HCT116 (cell line): ENCODE results near the gene MAN2B1. TPM values are rescaled to one million over a fixed set of nuclear protein-coding genes. Genes with fewer than 3 reads are reported as not detected.

ENCODE experiments used
- ATAC-seq: fragments of 200-7000 bp; cut with Tn5 transposase; 2 replicates; pipeline ENCODE4 v1.9.1; 2020; ENCODE audit warnings: mild to moderate bottlenecking, moderate library complexity
- BruUV-seq: library from RNA; stranded (reverse); fragments of 400-500 nt; replicated peaks from 2 replicates; lab custom pipeline; 2021; lab: Mats Ljungman, UMichigan
- CTCF ChIA-PET: fragments of 300-600 bp; sonication (Branson Sonifier 250); formaldehyde crosslinking; loops from one replicate; lab custom pipeline; 2021; ENCODE audit warnings: antibody characterized with exemption; lab: Charles Lee
- POLR2A ChIA-PET: fragments of 300-600, 350-600 bp; sonication (Branson Sonifier 250); formaldehyde crosslinking; loops from one replicate; lab custom pipeline; 2021; ENCODE audit warnings: antibody characterized with exemption; lab: Charles Lee
- RAD21 ChIA-PET, 2 experiments: fragments of 300-600 bp; sonication (Branson Sonifier 250); formaldehyde crosslinking; loops; one replicate each; lab custom pipeline; 2023; ENCODE audit warnings: low total read pairs in 2 of 2; ENCODE audit not compliant: uncharacterized antibody in 2 of 2, unreplicated experiment in 2 of 2, low non-redundant PET in 1 of 2; lab: Charles Lee
- DNase-seq: peaks from one replicate; pipeline ENCODE4 v3.0.0-alpha.2; 2010; ENCODE audit warnings: low read depth, low spot score
- H2AFZ ChIP-seq: fragments of 200-600 bp; shearing (Covaris generic), sonication (generic); 2 replicates; pipeline ENCODE4 v1.6.1; 2017; ENCODE audit warnings: low read depth, mixed run types, mixed read lengths, antibody characterized with exemption, low read length; ENCODE audit not compliant: poor library complexity, severe bottlenecking
- H3K27ac ChIP-seq: 2 replicates; pipeline ENCODE4 v1.5.1; 2012; ENCODE audit warnings: low read depth, low read length
- H3K27me3 ChIP-seq: fragments of 200-600 bp; sonication (generic); 2 replicates; pipeline ENCODE4 v1.6.1; 2016; ENCODE audit warnings: mixed run types, low read length, mixed read lengths; ENCODE audit not compliant: insufficient read depth
- H3K36me3 ChIP-seq, 2 experiments: fragments of 200-500 bp in 1 of 2; fragments of 200-600 bp in 1 of 2; sonication (Bioruptor generic) in 1 of 2; sonication (generic) in 1 of 2; 2 replicates each; pipeline versions ENCODE4 v1.5.1 to v1.6.1; 2014 to 2016; ENCODE audit warnings: low read length in 2 of 2, inconsistent platforms in 1 of 2, mixed read lengths in 1 of 2, mixed run types in 1 of 2; ENCODE audit not compliant: insufficient read depth in 2 of 2, control insufficient read depth in 1 of 2
- H3K4me1 ChIP-seq, 2 experiments: fragments of 200-600 bp in 1 of 2; sonication (generic) in 1 of 2; 2 replicates each; pipeline versions ENCODE4 v1.5.1 to v1.6.1; 2012 to 2017; ENCODE audit warnings: low read length in 2 of 2, inconsistent platforms in 1 of 2, mild to moderate bottlenecking in 1 of 2, mixed read lengths in 1 of 2, mixed run types in 1 of 2, moderate library complexity in 1 of 2; ENCODE audit not compliant: insufficient read depth in 2 of 2, control insufficient read depth in 1 of 2
- H3K4me2 ChIP-seq: fragments of 200-600 bp; sonication (generic); 2 replicates; pipeline ENCODE4 v1.6.1; 2017; ENCODE audit warnings: mixed run types, low read length, mixed read lengths
- H3K4me3 ChIP-seq, 2 experiments: fragments of 200-600 bp in 1 of 2; sonication (generic) in 1 of 2; replicated peaks in 1 of 2; 2 replicates each; pipeline ENCODE4 v1.5.1; 2011 to 2016; ENCODE audit warnings: low read length in 2 of 2, control low read depth in 1 of 2, low read depth in 1 of 2, mild to moderate bottlenecking in 1 of 2, mixed read lengths in 1 of 2, mixed run types in 1 of 2
- H3K79me2 ChIP-seq: fragments of 200-600 bp; sonication (generic); 2 replicates; pipeline ENCODE4 v1.6.1; 2017; ENCODE audit warnings: mild to moderate bottlenecking, mixed run types, low read length, moderate library complexity, mixed read lengths; ENCODE audit not compliant: insufficient read depth
- H3K9ac ChIP-seq: fragments of 200-600 bp; sonication (generic); 2 replicates; pipeline ENCODE4 v1.6.1; 2016; ENCODE audit warnings: low read length, mixed read lengths
- H3K9me2 ChIP-seq: fragments of 200-600 bp; sonication (generic), shearing (Covaris generic); 2 replicates; pipeline ENCODE4 v1.6.1; 2017; ENCODE audit warnings: mixed run types, mild to moderate bottlenecking, moderate library complexity; ENCODE audit not compliant: insufficient read depth
- H3K9me3 ChIP-seq, 2 experiments: fragments of 200-500 bp in 1 of 2; fragments of 200-600 bp in 1 of 2; sonication (Bioruptor generic) in 1 of 2; sonication (generic) in 1 of 2; 2 replicates each; pipeline ENCODE4 v1.6.1; 2014 to 2017; ENCODE audit warnings: low read length in 2 of 2, mixed read lengths in 2 of 2, inconsistent platforms in 1 of 2, low read depth in 1 of 2, mild to moderate bottlenecking in 1 of 2, mixed run types in 1 of 2, moderate library complexity in 1 of 2; ENCODE audit not compliant: control insufficient read depth in 1 of 2, insufficient read depth in 1 of 2
- H4K20me1 ChIP-seq: fragments of 200-600 bp; sonication (generic), shearing (Covaris generic); 2 replicates; pipeline ENCODE4 v1.6.1; 2017; ENCODE audit warnings: mixed run types, mild to moderate bottlenecking, moderate library complexity; ENCODE audit not compliant: insufficient read depth
- CBX3 ChIP-seq: IDR thresholded peaks from 2 replicates; pipeline ENCODE4 v1.6.1; 2012; ENCODE audit warnings: low read depth
- CEBPB ChIP-seq: IDR thresholded peaks from 2 replicates; pipeline ENCODE4 v1.6.1; 2012; ENCODE audit warnings: low read depth
- EGR1 ChIP-seq: IDR thresholded peaks from 2 replicates; pipeline ENCODE4 v1.6.1; 2012; ENCODE audit warnings: low read depth
- ELF1 ChIP-seq: IDR thresholded peaks from 2 replicates; pipeline ENCODE4 v1.6.1; 2012; ENCODE audit warnings: low read depth, borderline replicate concordance
- EZH2 ChIP-seq: fragments of 200-600 bp; sonication (generic); IDR thresholded peaks from 2 replicates; pipeline ENCODE4 v1.6.1; 2017; ENCODE audit warnings: antibody characterized with exemption, mixed run types
- EZH2phosphoT487 ChIP-seq: fragments of 200-600 bp; IDR thresholded peaks from 2 replicates; pipeline ENCODE4 v1.6.1; 2018; ENCODE audit warnings: antibody characterized with exemption, borderline replicate concordance
- FOSL1 ChIP-seq: IDR thresholded peaks from 2 replicates; pipeline ENCODE4 v1.6.1; 2012; ENCODE audit warnings: low read depth
- JUND ChIP-seq: IDR thresholded peaks from 2 replicates; pipeline ENCODE4 v1.6.1; 2012
- MAX ChIP-seq: IDR thresholded peaks from 2 replicates; pipeline ENCODE4 v1.6.1; 2012
- POLR2A ChIP-seq: IDR thresholded peaks from 2 replicates; pipeline ENCODE4 v1.7.0; 2011; ENCODE audit warnings: borderline replicate concordance; ENCODE audit not compliant: insufficient read depth, insufficient read length; ENCODE audit errors: extremely low read depth
- POLR2AphosphoS5 ChIP-seq: IDR thresholded peaks from 2 replicates; pipeline ENCODE4 v1.6.1; 2011; ENCODE audit warnings: mild to moderate bottlenecking, low read depth, low read length, moderate library complexity
- RAD21 ChIP-seq: IDR thresholded peaks from 2 replicates; pipeline ENCODE4 v1.6.1; 2012; ENCODE audit warnings: low read depth, mild to moderate bottlenecking
- REST ChIP-seq: IDR thresholded peaks from 2 replicates; pipeline ENCODE4 v1.6.1; 2012; ENCODE audit warnings: low read depth
- SIN3A ChIP-seq: IDR thresholded peaks from 2 replicates; pipeline ENCODE4 v1.6.1; 2012; ENCODE audit warnings: low read depth
- SP1 ChIP-seq: IDR thresholded peaks from 2 replicates; pipeline ENCODE4 v1.6.1; 2012; ENCODE audit warnings: low read depth
- SRF ChIP-seq: IDR thresholded peaks from 2 replicates; pipeline ENCODE4 v1.6.1; 2012; ENCODE audit warnings: low read depth
- TCF7L2 ChIP-seq: IDR thresholded peaks from 2 replicates; pipeline ENCODE4 v1.7.0; 2011; ENCODE audit warnings: borderline replicate concordance, inconsistent platforms; ENCODE audit not compliant: insufficient read depth, insufficient read length; ENCODE audit errors: extremely low read depth
- YY1 ChIP-seq: IDR thresholded peaks from 2 replicates; pipeline ENCODE4 v1.6.1; 2011; ENCODE audit warnings: low read length, low read depth, moderate library complexity, mild to moderate bottlenecking; ENCODE audit not compliant: insufficient replicate concordance; ENCODE audit errors: extremely low read depth
- ZFX ChIP-seq: fragments of 450-650 bp; IDR thresholded peaks from 2 replicates; pipeline ENCODE4 v1.6.1; 2017
- ZNF274 ChIP-seq: fragments of 200-500 bp; sonication (Bioruptor generic); IDR thresholded peaks from 2 replicates; pipeline ENCODE4 v1.6.1; 2014; ENCODE audit warnings: mild to moderate bottlenecking, low read depth, low read length, inconsistent platforms
- intact Hi-C: fragments of 100-400 bp; cut with micrococcal nuclease; formaldehyde crosslinking; loops from 2 replicates; pipeline ENCODE4 v1.10.0; 2022
- total RNA-seq: library from RNA; stranded (reverse); gene quantifications from one replicate; pipeline ENCODE4 v1.2.1, GENCODE V29; 2021; ENCODE audit not compliant: unreplicated experiment
- TF ChIP-seq, protein P1 (sequence below), 3 experiments: fragments of 200-600 bp in 1 of 3; sonication (generic) in 1 of 3; IDR thresholded peaks in 2 of 3; conservative IDR thresholded peaks in 1 of 3; 2 replicates each; pipeline ENCODE4 v1.5.1; 2012 to 2017; ENCODE audit warnings: low read depth in 2 of 3, low read length in 2 of 3, antibody characterized with exemption in 1 of 3, borderline replicate concordance in 1 of 3, control low read depth in 1 of 3, mild to moderate bottlenecking in 1 of 3, mixed read lengths in 1 of 3, mixed run types in 1 of 3, moderate library complexity in 1 of 3; ENCODE audit not compliant: insufficient read depth in 1 of 3

MAN2B1 gene
- total RNA-seq, 1 experiment from 2014 or later = 48.3 TPM

- BruUV-seq = TSS peak; percentile 66
- TF ChIP-seq RAD21 (no peak), ZNF274 (no peak), TCF7L2 (no peak), EZH2phosphoT487 (no peak), POLR2AphosphoS5 (peak; percentile 51), YY1 (peak; percentile 99), SRF (0 out of 2 replicates have a peak, but pooled peaks have one; percentile 53), REST (no peak), EZH2 (no peak), CBX3 (no peak), CEBPB (peak; percentile 76), EGR1 (peak; percentile 85), SIN3A (peak; percentile 71; the same call in 1 of the 2 replicates), JUND (no peak), FOSL1 (no peak), ZFX (peak; percentile 67; the same call in 1 of the 2 replicates), SP1 (peak; percentile 80), ELF1 (no peak; the same call in 1 of the 2 replicates), MAX (peak; percentile 61), POLR2A (peak; percentile 82)
- TF ChIP-seq, protein P1, sequence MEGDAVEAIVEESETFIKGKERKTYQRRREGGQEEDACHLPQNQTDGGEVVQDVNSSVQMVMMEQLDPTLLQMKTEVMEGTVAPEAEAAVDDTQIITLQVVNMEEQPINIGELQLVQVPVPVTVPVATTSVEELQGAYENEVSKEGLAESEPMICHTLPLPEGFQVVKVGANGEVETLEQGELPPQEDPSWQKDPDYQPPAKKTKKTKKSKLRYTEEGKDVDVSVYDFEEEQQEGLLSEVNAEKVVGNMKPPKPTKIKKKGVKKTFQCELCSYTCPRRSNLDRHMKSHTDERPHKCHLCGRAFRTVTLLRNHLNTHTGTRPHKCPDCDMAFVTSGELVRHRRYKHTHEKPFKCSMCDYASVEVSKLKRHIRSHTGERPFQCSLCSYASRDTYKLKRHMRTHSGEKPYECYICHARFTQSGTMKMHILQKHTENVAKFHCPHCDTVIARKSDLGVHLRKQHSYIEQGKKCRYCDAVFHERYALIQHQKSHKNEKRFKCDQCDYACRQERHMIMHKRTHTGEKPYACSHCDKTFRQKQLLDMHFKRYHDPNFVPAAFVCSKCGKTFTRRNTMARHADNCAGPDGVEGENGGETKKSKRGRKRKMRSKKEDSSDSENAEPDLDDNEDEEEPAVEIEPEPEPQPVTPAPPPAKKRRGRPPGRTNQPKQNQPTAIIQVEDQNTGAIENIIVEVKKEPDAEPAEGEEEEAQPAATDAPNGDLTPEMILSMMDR (IDR thresholded peaks at IDR 0.05 in 2 of 3, conservative IDR thresholded peaks at IDR 0.05 in 1 of 3; ENCODE audit: borderline replicate concordance in 1 of 3, insufficient read depth in 1 of 3, low read depth in 2 of 3, low read length in 2 of 3) = no peak
These were observed 14.8 kb upstream of the MAN2B1 start, which contains the start of gene DHPS for GRCh38 chr19:12681074-12681987. DHPS (minus strand) TSS chr19:12681880; CDS start chr19:12681766, 114 bp downstream.

More at GRCh38 chr19:12681074-12681987, 14.8 kb upstream of the MAN2B1 start, which contains the start of gene DHPS:
- H2AFZ ChIP-seq = no peak within 1 kb of the TSS
- intact Hi-C loops = loop anchor here (1.0 kb wide), 1 partner anchor 12 kb away; a partner anchor contains a TSS
- H3K9me3 ChIP-seq = no peaks in the 10 kb centered on the region
- ATAC-seq (peak; percentile 82), DNase-seq (peak; percentile 98)
- H3K4me1 ChIP-seq = peaks cover 9 to 19% of the 10 kb centered on the region in 2 experiments; a peak in 3 of 4 replicates
- H4K20me1 ChIP-seq = no peaks in the 10 kb centered on the region
- H3K27me3 ChIP-seq = no peaks in the 10 kb centered on the region
- H3K79me2 ChIP-seq = peaks cover 18% of the 10 kb centered on the region
- peaks cover 12 to 27% of the 10 kb centered on the region in 2 experiments; a peak in 3 of 4 replicates for H3K36me3 ChIP-seq
- H3K9me2 ChIP-seq = no peaks in the 10 kb centered on the region
- ChIA-PET RAD21 (no interaction called here), POLR2A (interaction anchor here (0.7 to 2.0 kb wide), 7 partner anchors 10 to 121 kb away, joined by 3 to 8 read pairs (median 4); partner anchors contain the start of genes FBXW9, JUNB, PRDX2 and THSD8), CTCF (interaction anchor here (0.6 to 1.9 kb wide), 4 partner anchors 9 to 415 kb away, joined by 3 to 5 read pairs (median 4); no protein-coding TSS in a partner anchor)
- peak within 1 kb of the TSS; percentile 86 for H3K9ac ChIP-seq
- peak within 1 kb of the TSS; percentile 100 for H3K27ac ChIP-seq
- peak within 1 kb of the TSS; percentile 79 to 98 for H3K4me3 ChIP-seq
- peak within 1 kb of the TSS; percentile 75 for H3K4me2 ChIP-seq
